Measurements from ENCODE around the gene BMPER.

GRCh38 chr7:34131371-34131770 lies 226.0 kb downstream of the BMPER start:
- no peak for TF ChIP-seq CTCF (IDR thresholded peaks at IDR 0.05)
- TF ChIP-seq EP300 (IDR thresholded peaks at IDR 0.05) = no peak

Measured in tibial nerve (tissue), 4 donors.